GM18870 (cell line): ENCODE data around the gene RNF11.

Experiments used
- ATAC-seq: cut with Tn5 transposase; IDR thresholded peaks from one replicate; pipeline ENCODE4 v1.9.1; 2021; ENCODE audit warnings: moderate library complexity; ENCODE audit not compliant: unreplicated experiment

Gene RNF11

DNA sequence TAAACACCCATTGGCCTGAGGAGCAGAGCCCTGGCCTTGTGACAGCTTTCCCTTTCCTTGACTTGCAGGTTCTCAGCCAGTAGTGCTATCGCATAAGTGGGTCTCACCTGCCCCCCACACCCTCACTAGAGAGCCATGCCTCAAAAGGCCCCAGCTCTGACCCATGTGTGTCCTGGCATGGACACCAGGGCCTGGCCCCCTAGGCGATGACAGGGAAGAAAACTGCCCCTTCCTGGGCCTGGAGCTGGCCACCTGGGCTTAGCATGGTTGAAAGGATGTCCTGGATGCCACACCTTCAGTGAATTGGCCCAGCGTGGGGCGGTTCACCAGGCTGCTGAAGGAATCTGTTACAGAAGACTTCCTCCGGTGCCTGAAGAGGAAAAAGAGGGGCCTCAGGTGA, 75.8 kb downstream of the RNF11 start:
- ATAC-seq = no peak

DNA sequence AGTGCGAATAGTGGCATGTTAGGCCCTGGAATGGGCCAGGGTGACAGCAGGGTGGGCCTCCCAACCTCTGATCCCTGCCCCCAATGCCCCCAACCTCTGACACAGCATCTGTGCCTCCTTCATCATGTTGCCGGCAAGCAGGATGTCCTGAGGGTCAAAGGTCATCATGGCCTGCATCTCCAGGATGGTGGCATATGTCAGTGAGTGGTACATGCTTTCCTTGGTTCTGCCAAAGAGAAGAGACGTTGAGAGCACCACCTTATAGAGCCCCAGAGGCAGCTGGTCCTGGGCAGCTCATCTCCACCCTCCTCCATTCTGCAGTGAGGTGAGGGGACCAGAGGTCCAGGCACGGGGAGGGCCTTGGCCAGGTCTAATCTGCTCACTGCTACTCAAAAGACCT, 76.6 kb downstream of the RNF11 start:
- no peak for ATAC-seq

DNA sequence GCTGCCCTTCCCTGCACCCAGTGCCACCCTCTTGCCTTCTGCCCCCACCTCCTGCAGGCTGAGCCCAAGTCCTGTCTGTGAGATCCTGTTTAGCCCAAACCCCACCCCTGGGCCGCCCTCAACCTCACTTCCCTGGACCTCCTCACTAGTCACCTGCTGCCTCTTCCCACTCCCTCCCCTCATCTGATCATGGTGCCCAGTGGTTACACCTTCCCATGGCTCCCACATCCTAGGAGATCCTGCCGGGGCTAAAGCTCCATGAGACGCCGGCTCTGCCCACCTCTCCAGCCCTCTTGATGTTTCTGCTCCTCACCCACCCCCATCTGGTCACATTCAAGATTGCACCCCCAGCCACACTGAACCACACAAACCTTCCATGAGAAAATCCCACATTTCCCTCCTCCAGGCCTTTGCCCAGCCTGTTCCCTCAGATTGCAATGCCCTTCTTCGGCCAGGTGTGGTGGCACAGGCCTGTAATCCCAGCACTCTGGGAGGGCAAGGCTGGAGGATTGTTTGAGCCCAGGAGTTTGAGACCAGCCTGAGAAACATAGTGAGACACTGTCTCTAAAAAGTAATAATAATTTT, 77.3 kb downstream of the RNF11 start:
- ATAC-seq = no peak

GRCh38 chr1:51313961-51314777, 78.1 kb downstream of the RNF11 start:
- ATAC-seq = no peak

DNA sequence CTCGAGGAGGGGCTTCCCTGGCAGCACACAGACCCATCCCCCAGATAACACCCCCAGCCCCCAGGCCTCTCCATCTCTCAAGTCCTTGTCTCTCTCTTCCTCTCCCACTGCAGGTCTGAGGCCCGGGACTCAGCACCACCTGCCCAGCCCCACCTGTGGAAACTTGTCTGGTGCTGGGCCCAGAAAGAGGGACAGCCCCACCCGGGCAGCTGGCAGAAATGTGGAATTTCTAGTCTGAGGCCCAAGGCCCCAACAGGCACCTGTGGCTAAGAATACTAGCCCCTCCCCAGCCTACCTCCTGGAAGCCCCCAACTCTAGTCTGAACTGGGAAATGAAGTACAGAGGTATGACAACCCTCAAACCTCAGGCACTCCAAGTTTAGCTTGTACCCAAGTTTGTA, 78.9 kb downstream of the RNF11 start:
- no peak for ATAC-seq

GRCh38 chr1:51316113-51316845, 80.2 kb downstream of the RNF11 start:
- no peak for ATAC-seq

GRCh38 chr1:51316846-51317120, 80.7 kb downstream of the RNF11 start:
- no peak for ATAC-seq

DNA sequence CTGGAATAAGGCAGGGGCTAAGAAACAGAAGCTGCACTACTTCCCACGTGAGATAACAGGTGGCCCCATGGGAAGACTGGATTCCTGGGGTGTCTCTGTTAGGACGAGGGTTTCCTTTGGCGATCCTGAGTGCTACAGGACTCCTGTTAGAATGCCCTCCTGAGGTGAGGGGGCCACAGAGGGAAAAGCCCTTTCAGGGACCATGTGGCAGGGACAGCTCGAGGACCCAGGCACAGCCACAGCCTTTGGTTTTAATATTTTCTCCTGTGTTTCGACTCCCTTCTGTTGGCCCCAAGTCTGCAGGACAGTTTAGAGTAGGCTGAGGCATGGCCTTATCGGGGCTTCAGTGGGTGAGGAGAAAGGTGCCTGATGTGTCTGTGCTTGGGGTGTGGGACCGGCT, 81.7 kb downstream of the RNF11 start:
- ATAC-seq = no peak

GRCh38 chr1:51320967-51321923, 85.2 kb downstream of the RNF11 start:
- no peak for ATAC-seq

GRCh38 chr1:51321924-51322280, 85.8 kb downstream of the RNF11 start:
- no peak for ATAC-seq

- no peak for ATAC-seq
These were observed 86.5 kb downstream of the RNF11 start for GRCh38 chr1:51322417-51323101.
